K562 (cell line): Measurements from ENCODE around the gene RAMP2. TPM values are rescaled to one million over a fixed set of nuclear protein-coding genes. Genes with fewer than 3 reads are reported as not detected.
"Not testable (repeated sequence)": the region's sequence is repeated elsewhere in the genome, so short reads cannot be mapped to it uniquely, and the experiment has no call there.

Experiments
- ATAC-seq: fragments of 200-7000 bp; cut with Tn5 transposase; 3 replicates; pipeline ENCODE4 v1.9.1; 2020; ENCODE audit warnings: moderate library complexity
- BruUV-seq: library from RNA; stranded (reverse); fragments of 400-500 nt; replicated peaks from 2 replicates; lab custom pipeline; 2021; lab: Mats Ljungman, UMichigan
- CTCF ChIA-PET: fragments of 300-600 bp; formaldehyde crosslinking; extraction: SDS; loops from one replicate; lab custom pipeline; 2021; ENCODE audit warnings: low intra/inter-chr PET ratio; lab: Yijun Ruan, JAX
- POLR2A ChIA-PET: fragments of 300-600, 350-650 bp; sonication (Branson Sonifier 250); formaldehyde crosslinking; extraction: SDS; loops from one replicate; lab custom pipeline; 2021; ENCODE audit warnings: antibody characterized with exemption, inconsistent platforms; lab: Yijun Ruan, JAX
- DNase-seq, 4 experiments: peaks; one replicate each; pipeline versions ENCODE4 v3.0.0 to v3.0.0-alpha.2; 2011 to 2018; ENCODE audit warnings: low spot score in 3 of 4, mixed read lengths in 3 of 4; ENCODE audit errors: extremely low read depth in 1 of 4
- FAIRE-seq: peaks from 2 replicates; lab custom pipeline; 2011; peaks lifted over from hg19 to GRCh38; lab: Jason Lieb, UNC
- H2AFZ ChIP-seq: 2 replicates; pipeline ENCODE4 v1.6.0; 2011; ENCODE audit warnings: low read depth, low read length, control low read depth, inconsistent platforms
- H3K27ac ChIP-seq: fragments of 200-600 bp; 3 replicates; pipeline ENCODE4 v1.8.0; 2011; ENCODE audit warnings: low read depth, mild to moderate bottlenecking, control low read depth, inconsistent platforms, low read length, moderate library complexity, mixed read lengths; ENCODE audit errors: extremely low read depth
- H3K27me3 ChIP-seq, 2 experiments: fragments of 300-600 bp in 1 of 2; 2 replicates in 1 of 2; 3 replicates in 1 of 2; pipeline versions ENCODE4 v1.6.0 to v1.8.0; 2011; ENCODE audit warnings: inconsistent platforms in 2 of 2, low read length in 2 of 2, mild to moderate bottlenecking in 1 of 2, mixed read lengths in 1 of 2, moderate library complexity in 1 of 2; ENCODE audit not compliant: control insufficient read depth in 2 of 2, insufficient read depth in 2 of 2
- H3K36me3 ChIP-seq: fragments of 300-600 bp; 3 replicates; pipeline ENCODE4 v1.8.0; 2011; ENCODE audit warnings: mild to moderate bottlenecking, low read length, inconsistent platforms; ENCODE audit not compliant: control insufficient read depth, insufficient read depth
- H3K4me1 ChIP-seq, 2 experiments: fragments of 200-600 bp in 1 of 2; replicated peaks in 1 of 2; 2 replicates in 1 of 2; 3 replicates in 1 of 2; pipeline versions ENCODE4 v1.5.1 to v1.8.0; 2011; ENCODE audit warnings: inconsistent platforms in 2 of 2, low read length in 2 of 2, mild to moderate bottlenecking in 1 of 2, mixed read lengths in 1 of 2, moderate library complexity in 1 of 2; ENCODE audit not compliant: control insufficient read depth in 2 of 2, insufficient read depth in 2 of 2
- H3K4me2 ChIP-seq: 2 replicates; pipeline ENCODE4 v1.6.1; 2011; ENCODE audit warnings: low read length, control low read depth, inconsistent platforms, mixed read lengths; ENCODE audit not compliant: insufficient read depth
- H3K4me3 ChIP-seq: fragments of 200-600 bp; sonication (generic), shearing (Covaris generic); 2 replicates; pipeline ENCODE4 v1.5.1; 2016; ENCODE audit warnings: control low read depth, inconsistent platforms
- H3K79me2 ChIP-seq: fragments of 200-600 bp; 3 replicates; pipeline ENCODE4 v1.8.0; 2011; ENCODE audit warnings: low read length, inconsistent platforms; ENCODE audit not compliant: control insufficient read depth, insufficient read depth
- H3K9ac ChIP-seq, 2 experiments: 2 replicates each; pipeline versions ENCODE4 v1.6.0 to v1.6.1; 2011; ENCODE audit warnings: low read depth in 2 of 2, low read length in 2 of 2, control low read depth in 1 of 2, inconsistent platforms in 1 of 2, mild to moderate bottlenecking in 1 of 2, mixed read lengths in 1 of 2; ENCODE audit not compliant: insufficient read depth in 1 of 2
- H3K9me1 ChIP-seq: one replicate; pipeline ENCODE4 v1.6.0; 2011; ENCODE audit warnings: inconsistent platforms, mild to moderate bottlenecking, low read length, moderate library complexity; ENCODE audit not compliant: control insufficient read depth, insufficient read depth
- H3K9me3 ChIP-seq: replicated peaks from 2 replicates; pipeline ENCODE4 v1.5.1; 2011; ENCODE audit warnings: low read depth, low read length, inconsistent platforms; ENCODE audit not compliant: control insufficient read depth, insufficient read depth
- H4K20me1 ChIP-seq: replicated peaks from 2 replicates; pipeline ENCODE4 v1.6.1; 2011; ENCODE audit warnings: low read length, inconsistent platforms, mixed read lengths; ENCODE audit not compliant: control insufficient read depth, insufficient read depth
- MEIS2 ChIP-seq: fragments of 450-650 bp; IDR thresholded peaks from 2 replicates; pipeline ENCODE4 v1.6.1; 2014; ENCODE audit warnings: mild to moderate bottlenecking; ENCODE audit not compliant: partially characterized antibody
- NBN ChIP-seq: fragments of 450-650 bp; IDR thresholded peaks from 2 replicates; pipeline ENCODE4 v1.6.1; 2016; ENCODE audit warnings: low read depth, mild to moderate bottlenecking
- NONO ChIP-seq, 2 experiments: fragments of 200-400 bp in 1 of 2; fragments of 450-650 bp in 1 of 2; formaldehyde crosslinking in 1 of 2; IDR thresholded peaks; 2 replicates each; pipeline ENCODE4 v1.6.1; 2017; ENCODE audit warnings: low read depth in 2 of 2, mild to moderate bottlenecking in 2 of 2, moderate library complexity in 2 of 2, low read length in 1 of 2
- SMAD3 ChIP-seq: fragments of 450-650 bp; formaldehyde crosslinking; conservative IDR thresholded peaks from 2 replicates; pipeline ENCODE4 v1.4.0; 2020; ENCODE audit warnings: mild to moderate bottlenecking
- WGBS: fragments of 100-300 bp; shearing (Covaris generic); methylation state at CpG from one replicate; pipeline ENCODE4 v1.1.6; 2016; ENCODE audit warnings: low coverage, mixed read lengths; ENCODE audit not compliant: insufficient coverage; ENCODE audit errors: missing lambda C conversion rate; 5-methylcytosine and 5-hydroxymethylcytosine counted together
- in situ Hi-C: fragments of 300-500 bp; cut with MboI; formaldehyde crosslinking; loops from 4 replicates; pipeline ENCODE4 v1.15.0; 2018; ENCODE audit warnings: inconsistent platforms, mixed read lengths
- intact Hi-C: fragments of 100-400 bp; cut with micrococcal nuclease; formaldehyde crosslinking; loops from 2 replicates; pipeline ENCODE4 v1.14.2; 2022
- polyA plus RNA-seq, 8 experiments: library from polyadenylated mRNA; depleted of rRNA in 4 of 8; stranded (reverse) in 5 of 8; unstranded in 3 of 8; fragments of >200 nt; fragmentation: Nextera tagmentation in 2 of 8; fragmentation: Illumina TruSeq in 1 of 8; extraction: Ambion mirVana in 2 of 8; extraction: Trizol in 1 of 8; gene quantifications; 2 replicates each; pipeline versions ENCODE4 v1.2.1 to v1.2.3, GENCODE V29; 2011 to 2014; ENCODE audit warnings: inconsistent platforms in 1 of 8, missing spikeins in 1 of 8
- total RNA-seq, 7 experiments: library from RNA; depleted of rRNA in 6 of 7; stranded (reverse); fragments of >200 nt in 6 of 7; fragmentation: Illumina TruSeq in 2 of 7; extraction: Trizol in 2 of 7; gene quantifications; 2 replicates each; pipeline versions ENCODE4 v1.2.1 to v1.2.3, GENCODE V29; 2011 to 2021; ENCODE audit warnings: low replicate concordance in 1 of 7
- TF ChIP-seq, protein P1 (sequence below): fragments of 250-450 bp; sonication (Bioruptor Pico); IDR thresholded peaks from 2 replicates; pipeline ENCODE4 v1.4.0; 2020; ENCODE audit warnings: mild to moderate bottlenecking
- TF ChIP-seq, protein P2 (sequence below): fragments of 450-650 bp; IDR thresholded peaks from 2 replicates; pipeline ENCODE4 v1.6.1; 2016

The RAMP2 gene
- total and polyA plus RNA-seq, 9 of the 15 experiments (the other 6 are each of a cell fraction or from before 2014, with no cell fraction given): not detected

DNA sequence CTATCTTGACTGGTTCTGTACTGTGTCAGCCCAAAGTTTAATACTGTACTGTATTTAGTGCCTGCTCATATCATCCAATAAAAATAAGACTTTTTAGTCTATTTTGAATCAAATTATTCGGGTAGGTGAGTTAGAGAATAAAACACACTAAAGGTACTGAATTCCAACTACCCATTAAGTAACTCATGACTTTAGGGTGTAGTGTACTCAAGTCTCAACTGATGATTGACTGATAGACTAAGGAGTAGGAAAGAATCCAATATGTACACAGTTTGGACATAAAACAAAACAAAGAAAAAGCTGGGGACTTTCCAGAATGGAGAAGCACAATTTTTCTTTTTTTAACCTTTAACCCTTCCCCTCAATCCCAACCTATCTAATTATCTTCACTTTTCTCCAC is 20.3 kb upstream of the RAMP2 start:
- POLR2A ChIA-PET: interaction anchor here (0.6 to 1.6 kb wide), 2 partner anchors 14 to 171 kb away, joined by 3 to 4 read pairs; no protein-coding TSS in a partner anchor
- FAIRE-seq: no peak

DNA sequence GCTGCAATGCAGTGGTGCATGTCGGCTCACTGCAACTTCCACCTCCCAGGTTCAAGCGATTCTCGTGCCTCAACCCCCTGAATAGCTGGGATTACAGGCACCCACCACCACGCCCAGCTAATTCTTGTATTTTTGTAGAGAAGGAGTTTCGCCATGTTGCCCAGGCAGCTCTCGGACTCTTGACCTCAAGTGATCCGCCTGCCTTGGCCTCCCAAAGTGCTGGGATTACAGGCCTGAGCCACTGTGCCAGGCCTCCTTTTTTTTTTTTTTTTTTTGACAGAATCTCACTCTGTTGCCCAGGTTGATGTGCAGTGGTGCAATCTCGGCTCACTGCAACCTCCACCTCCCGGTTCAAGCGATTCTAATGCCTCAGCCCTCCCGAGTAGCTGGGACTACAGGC is 18.1 kb upstream of the RAMP2 start:
- FAIRE-seq, DNase-seq, ATAC-seq, BruUV-seq, H3K36me3 ChIP-seq, H3K9me1 ChIP-seq, H3K27me3 ChIP-seq, H3K4me3 ChIP-seq, H3K27ac ChIP-seq, H2AFZ ChIP-seq, H3K4me2 ChIP-seq, in situ Hi-C loops, intact Hi-C loops, H4K20me1 ChIP-seq, H3K9me3 ChIP-seq: not testable (repeated sequence)
- Histone ChIP-seq H3K79me2 (peaks cover 35% of the 10 kb centered on the region; the same call in 2 of the 3 replicates), H3K4me1 (peaks cover 15 to 26% of the 10 kb centered on the region in 2 experiments; a peak in 4 of 5 replicates), H3K9ac (peak overlapping the region in 1 of 2 experiments; percentile 39; a peak in 1 of 4 replicates)
- 69% methylated on average over 8 of the region's 11 CpGs for WGBS
- POLR2A ChIA-PET: interaction anchor here (0.6 to 1.1 kb wide), 3 partner anchors 23 to 135 kb away, joined by 3 to 5 read pairs (median 4); partner anchors contain the start of gene BECN1
- CTCF ChIA-PET: interaction anchor here (1.1 kb wide), 1 partner anchor 20 kb away, joined by 3 read pairs; no protein-coding TSS in a partner anchor

More for the DNA sequence above, 20.3 kb upstream of the RAMP2 start:
- Histone ChIP-seq H4K20me1 (no peaks in the 10 kb centered on the region), H3K9ac (no peak overlapping the region), H3K4me2 (no peak overlapping the region), H3K9me1 (no peaks in the 10 kb centered on the region), H3K36me3 (0 out of 3 replicates have a peak, but pooled peaks cover 2% of the 10 kb centered on the region), H2AFZ (no peak overlapping the region), H3K27me3 (no peaks in the 10 kb centered on the region), H3K9me3 (no peaks in the 10 kb centered on the region), H3K27ac (no peak overlapping the region), H3K79me2 (peaks cover 35% of the 10 kb centered on the region), H3K4me1 (peaks cover 15 to 25% of the 10 kb centered on the region in 2 experiments; a peak in 4 of 5 replicates), H3K4me3 (no peak overlapping the region)
- intact Hi-C loops (no loop called here), in situ Hi-C loops (no loop called here)
- CTCF ChIA-PET: no interaction called here
- TF ChIP-seq NBN (no peak), SMAD3 (CRISPR knock-in tag) (no peak), NONO (IDR thresholded peaks at IDR 0.05; ENCODE audit: low read depth in 2 of 2, low read length in 1 of 2) (no peak), MEIS2 (peak; percentile 5)
- TF ChIP-seq, protein P1, sequence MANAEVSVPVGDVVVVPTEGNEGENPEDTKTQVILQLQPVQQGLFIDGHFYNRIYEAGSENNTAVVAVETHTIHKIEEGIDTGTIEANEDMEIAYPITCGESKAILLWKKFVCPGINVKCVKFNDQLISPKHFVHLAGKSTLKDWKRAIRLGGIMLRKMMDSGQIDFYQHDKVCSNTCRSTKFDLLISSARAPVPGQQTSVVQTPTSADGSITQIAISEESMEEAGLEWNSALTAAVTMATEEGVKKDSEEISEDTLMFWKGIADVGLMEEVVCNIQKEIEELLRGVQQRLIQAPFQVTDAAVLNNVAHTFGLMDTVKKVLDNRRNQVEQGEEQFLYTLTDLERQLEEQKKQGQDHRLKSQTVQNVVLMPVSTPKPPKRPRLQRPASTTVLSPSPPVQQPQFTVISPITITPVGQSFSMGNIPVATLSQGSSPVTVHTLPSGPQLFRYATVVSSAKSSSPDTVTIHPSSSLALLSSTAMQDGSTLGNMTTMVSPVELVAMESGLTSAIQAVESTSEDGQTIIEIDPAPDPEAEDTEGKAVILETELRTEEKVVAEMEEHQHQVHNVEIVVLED (CRISPR knock-in tag): no peak
- TF ChIP-seq, protein P2, sequence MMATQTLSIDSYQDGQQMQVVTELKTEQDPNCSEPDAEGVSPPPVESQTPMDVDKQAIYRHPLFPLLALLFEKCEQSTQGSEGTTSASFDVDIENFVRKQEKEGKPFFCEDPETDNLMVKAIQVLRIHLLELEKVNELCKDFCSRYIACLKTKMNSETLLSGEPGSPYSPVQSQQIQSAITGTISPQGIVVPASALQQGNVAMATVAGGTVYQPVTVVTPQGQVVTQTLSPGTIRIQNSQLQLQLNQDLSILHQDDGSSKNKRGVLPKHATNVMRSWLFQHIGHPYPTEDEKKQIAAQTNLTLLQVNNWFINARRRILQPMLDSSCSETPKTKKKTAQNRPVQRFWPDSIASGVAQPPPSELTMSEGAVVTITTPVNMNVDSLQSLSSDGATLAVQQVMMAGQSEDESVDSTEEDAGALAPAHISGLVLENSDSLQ: 0 out of 2 replicates have a peak, but pooled peaks have one; percentile 5
- ATAC-seq: no peak
- DNase-seq: no peak
- BruUV-seq: no TSS peak
- 9% methylated on average over 1 of the region's 1 CpG for WGBS
